Diencephalon (tissue), 1 donor: ENCODE measurements around the gene POMZP3. TPM values are rescaled to one million over a fixed set of nuclear protein-coding genes. Genes with fewer than 3 reads are reported as not detected.

ENCODE experiments used
- total RNA-seq: library from RNA; depleted of rRNA; stranded (reverse); fragments of >200 nt; gene quantifications from one replicate; pipeline ENCODE4 v1.2.3, GENCODE V29; 2014

POMZP3 gene
- 5.1 TPM for total RNA-seq

GRCh38 chr7:76626989-76627642 is at the start of gene POMZP3:
Gene POMZP3 (minus strand): TSS chr7:76627279. CDS start chr7:76626064, 1,215 bp downstream.

Other genes with a start within 250 kb of the POMZP3 start
- 1.6 TPM for gene SSC4D, start 217.6 kb downstream of the POMZP3 start, total RNA-seq
- gene ZP3, start 202.3 kb downstream of the POMZP3 start, total RNA-seq = 1.4 TPM
- gene DTX2, start 165.6 kb downstream of the POMZP3 start, total RNA-seq = 3.0 TPM
- 0.23 TPM for gene UPK3B, start 116.7 kb downstream of the POMZP3 start, total RNA-seq
- 0.23 TPM for gene SPDYE16, start 84.0 kb downstream of the POMZP3 start, total RNA-seq